HCT116 (cell line): ENCODE data around the gene FBXW8. TPM values are rescaled to one million over a fixed set of nuclear protein-coding genes. Genes with fewer than 3 reads are reported as not detected.

Source experiments
- ATAC-seq: fragments of 200-7000 bp; cut with Tn5 transposase; 2 replicates; pipeline ENCODE4 v1.9.1; 2020; ENCODE audit warnings: mild to moderate bottlenecking, moderate library complexity
- BruUV-seq: library from RNA; stranded (reverse); fragments of 400-500 nt; replicated peaks from 2 replicates; lab custom pipeline; 2021; lab: Mats Ljungman, UMichigan
- CTCF ChIA-PET: fragments of 300-600 bp; sonication (Branson Sonifier 250); formaldehyde crosslinking; loops from one replicate; lab custom pipeline; 2021; ENCODE audit warnings: antibody characterized with exemption; lab: Charles Lee
- POLR2A ChIA-PET: fragments of 300-600, 350-600 bp; sonication (Branson Sonifier 250); formaldehyde crosslinking; loops from one replicate; lab custom pipeline; 2021; ENCODE audit warnings: antibody characterized with exemption; lab: Charles Lee
- RAD21 ChIA-PET, 2 experiments: fragments of 300-600 bp; sonication (Branson Sonifier 250); formaldehyde crosslinking; loops; one replicate each; lab custom pipeline; 2023; ENCODE audit warnings: low total read pairs in 2 of 2; ENCODE audit not compliant: uncharacterized antibody in 2 of 2, unreplicated experiment in 2 of 2, low non-redundant PET in 1 of 2; lab: Charles Lee
- DNase-seq: peaks from one replicate; pipeline ENCODE4 v3.0.0-alpha.2; 2010; ENCODE audit warnings: low read depth, low spot score
- H2AFZ ChIP-seq: fragments of 200-600 bp; shearing (Covaris generic), sonication (generic); 2 replicates; pipeline ENCODE4 v1.6.1; 2017; ENCODE audit warnings: low read depth, mixed run types, mixed read lengths, antibody characterized with exemption, low read length; ENCODE audit not compliant: poor library complexity, severe bottlenecking
- H3K27ac ChIP-seq: 2 replicates; pipeline ENCODE4 v1.5.1; 2012; ENCODE audit warnings: low read depth, low read length
- H3K27me3 ChIP-seq: fragments of 200-600 bp; sonication (generic); 2 replicates; pipeline ENCODE4 v1.6.1; 2016; ENCODE audit warnings: mixed run types, low read length, mixed read lengths; ENCODE audit not compliant: insufficient read depth
- H3K36me3 ChIP-seq, 2 experiments: fragments of 200-500 bp in 1 of 2; fragments of 200-600 bp in 1 of 2; sonication (Bioruptor generic) in 1 of 2; sonication (generic) in 1 of 2; 2 replicates each; pipeline versions ENCODE4 v1.5.1 to v1.6.1; 2014 to 2016; ENCODE audit warnings: low read length in 2 of 2, inconsistent platforms in 1 of 2, mixed read lengths in 1 of 2, mixed run types in 1 of 2; ENCODE audit not compliant: insufficient read depth in 2 of 2, control insufficient read depth in 1 of 2
- H3K4me1 ChIP-seq, 2 experiments: fragments of 200-600 bp in 1 of 2; sonication (generic) in 1 of 2; 2 replicates each; pipeline versions ENCODE4 v1.5.1 to v1.6.1; 2012 to 2017; ENCODE audit warnings: low read length in 2 of 2, inconsistent platforms in 1 of 2, mild to moderate bottlenecking in 1 of 2, mixed read lengths in 1 of 2, mixed run types in 1 of 2, moderate library complexity in 1 of 2; ENCODE audit not compliant: insufficient read depth in 2 of 2, control insufficient read depth in 1 of 2
- H3K4me2 ChIP-seq: fragments of 200-600 bp; sonication (generic); 2 replicates; pipeline ENCODE4 v1.6.1; 2017; ENCODE audit warnings: mixed run types, low read length, mixed read lengths
- H3K4me3 ChIP-seq, 2 experiments: fragments of 200-600 bp in 1 of 2; sonication (generic) in 1 of 2; replicated peaks in 1 of 2; 2 replicates each; pipeline ENCODE4 v1.5.1; 2011 to 2016; ENCODE audit warnings: low read length in 2 of 2, control low read depth in 1 of 2, low read depth in 1 of 2, mild to moderate bottlenecking in 1 of 2, mixed read lengths in 1 of 2, mixed run types in 1 of 2
- H3K79me2 ChIP-seq: fragments of 200-600 bp; sonication (generic); 2 replicates; pipeline ENCODE4 v1.6.1; 2017; ENCODE audit warnings: mild to moderate bottlenecking, mixed run types, low read length, moderate library complexity, mixed read lengths; ENCODE audit not compliant: insufficient read depth
- H3K9ac ChIP-seq: fragments of 200-600 bp; sonication (generic); 2 replicates; pipeline ENCODE4 v1.6.1; 2016; ENCODE audit warnings: low read length, mixed read lengths
- H3K9me2 ChIP-seq: fragments of 200-600 bp; sonication (generic), shearing (Covaris generic); 2 replicates; pipeline ENCODE4 v1.6.1; 2017; ENCODE audit warnings: mixed run types, mild to moderate bottlenecking, moderate library complexity; ENCODE audit not compliant: insufficient read depth
- H3K9me3 ChIP-seq, 2 experiments: fragments of 200-500 bp in 1 of 2; fragments of 200-600 bp in 1 of 2; sonication (Bioruptor generic) in 1 of 2; sonication (generic) in 1 of 2; 2 replicates each; pipeline ENCODE4 v1.6.1; 2014 to 2017; ENCODE audit warnings: low read length in 2 of 2, mixed read lengths in 2 of 2, inconsistent platforms in 1 of 2, low read depth in 1 of 2, mild to moderate bottlenecking in 1 of 2, mixed run types in 1 of 2, moderate library complexity in 1 of 2; ENCODE audit not compliant: control insufficient read depth in 1 of 2, insufficient read depth in 1 of 2
- H4K20me1 ChIP-seq: fragments of 200-600 bp; sonication (generic), shearing (Covaris generic); 2 replicates; pipeline ENCODE4 v1.6.1; 2017; ENCODE audit warnings: mixed run types, mild to moderate bottlenecking, moderate library complexity; ENCODE audit not compliant: insufficient read depth
- CBX3 ChIP-seq: IDR thresholded peaks from 2 replicates; pipeline ENCODE4 v1.6.1; 2012; ENCODE audit warnings: low read depth
- EGR1 ChIP-seq: IDR thresholded peaks from 2 replicates; pipeline ENCODE4 v1.6.1; 2012; ENCODE audit warnings: low read depth
- RAD21 ChIP-seq: IDR thresholded peaks from 2 replicates; pipeline ENCODE4 v1.6.1; 2012; ENCODE audit warnings: low read depth, mild to moderate bottlenecking
- REST ChIP-seq: IDR thresholded peaks from 2 replicates; pipeline ENCODE4 v1.6.1; 2012; ENCODE audit warnings: low read depth
- SIN3A ChIP-seq: IDR thresholded peaks from 2 replicates; pipeline ENCODE4 v1.6.1; 2012; ENCODE audit warnings: low read depth
- SP1 ChIP-seq: IDR thresholded peaks from 2 replicates; pipeline ENCODE4 v1.6.1; 2012; ENCODE audit warnings: low read depth
- TCF7L2 ChIP-seq: IDR thresholded peaks from 2 replicates; pipeline ENCODE4 v1.7.0; 2011; ENCODE audit warnings: borderline replicate concordance, inconsistent platforms; ENCODE audit not compliant: insufficient read depth, insufficient read length; ENCODE audit errors: extremely low read depth
- ZFX ChIP-seq: fragments of 450-650 bp; IDR thresholded peaks from 2 replicates; pipeline ENCODE4 v1.6.1; 2017
- intact Hi-C: fragments of 100-400 bp; cut with micrococcal nuclease; formaldehyde crosslinking; loops from 2 replicates; pipeline ENCODE4 v1.10.0; 2022
- total RNA-seq: library from RNA; stranded (reverse); gene quantifications from one replicate; pipeline ENCODE4 v1.2.1, GENCODE V29; 2021; ENCODE audit not compliant: unreplicated experiment

Gene FBXW8
- total RNA-seq, 1 experiment from 2014 or later = 14.6 TPM

DNA sequence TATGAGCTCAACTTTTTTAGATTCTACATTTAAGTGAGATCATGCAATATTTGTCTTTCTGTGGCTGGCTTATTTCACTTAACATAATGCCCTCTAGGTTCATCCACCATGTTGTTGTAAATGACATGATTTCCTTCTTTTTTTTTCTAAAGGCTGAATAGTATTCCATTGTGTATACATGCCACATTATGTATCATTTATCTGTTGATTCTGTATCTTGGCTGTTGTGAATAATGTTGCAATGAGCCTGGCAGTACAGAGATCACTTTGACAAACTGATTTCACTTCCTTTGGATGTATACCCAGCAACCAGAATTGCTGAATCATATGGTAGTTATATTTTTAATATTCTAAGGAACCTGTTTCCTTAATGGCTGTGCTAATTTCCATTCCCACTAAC, 19.1 kb downstream of the FBXW8 start:
- H3K36me3 ChIP-seq = peaks cover 0 to 2% of the 10 kb centered on the region in 2 experiments; a peak in 1 of 4 replicates
- H2AFZ ChIP-seq = no peak overlapping the region
- ATAC-seq = no peak
- H3K27ac ChIP-seq = no peak overlapping the region
- TF ChIP-seq SP1 (no peak), SIN3A (no peak), RAD21 (no peak), ZFX (no peak), CBX3 (no peak), EGR1 (no peak), TCF7L2 (no peak), REST (no peak)
- TF ChIP-seq, all 23 proteins: peak for 0
- ChIA-PET CTCF (no interaction called here), RAD21 (no interaction called here), POLR2A (no interaction called here)
- no TSS peak for BruUV-seq
- Histone ChIP-seq H3K4me2 (no peak overlapping the region), H3K79me2 (0 out of 2 replicates have a peak, but pooled peaks cover 4% of the 10 kb centered on the region), H3K4me3 (no peak overlapping the region), H4K20me1 (no peaks in the 10 kb centered on the region), H3K4me1 (peaks cover 0 to 6% of the 10 kb centered on the region in 2 experiments; a peak in 2 of 4 replicates), H3K9ac (no peak overlapping the region), H3K9me2 (no peaks in the 10 kb centered on the region), H3K9me3 (no peaks in the 10 kb centered on the region), H3K27me3 (no peaks in the 10 kb centered on the region)
- DNase-seq = no peak
- intact Hi-C loops = no loop called here
